Pulmonary artery endothelial cell (primary cell): Measurements from ENCODE around the gene PCNA. TPM values are rescaled to one million over a fixed set of nuclear protein-coding genes. Genes with fewer than 3 reads are reported as not detected.

Source experiments
- DNase-seq: peaks from one replicate; pipeline ENCODE4 v3.0.0-alpha.2; 2011; ENCODE audit warnings: low read depth, low spot score
- total RNA-seq: library from RNA; depleted of rRNA; stranded (reverse); fragments of >200 nt; gene quantifications from 2 replicates; pipeline ENCODE4 v1.2.3, GENCODE V29; 2014

PCNA gene
- total RNA-seq, 1 donor from 2014 or later: 174 TPM

DNA sequence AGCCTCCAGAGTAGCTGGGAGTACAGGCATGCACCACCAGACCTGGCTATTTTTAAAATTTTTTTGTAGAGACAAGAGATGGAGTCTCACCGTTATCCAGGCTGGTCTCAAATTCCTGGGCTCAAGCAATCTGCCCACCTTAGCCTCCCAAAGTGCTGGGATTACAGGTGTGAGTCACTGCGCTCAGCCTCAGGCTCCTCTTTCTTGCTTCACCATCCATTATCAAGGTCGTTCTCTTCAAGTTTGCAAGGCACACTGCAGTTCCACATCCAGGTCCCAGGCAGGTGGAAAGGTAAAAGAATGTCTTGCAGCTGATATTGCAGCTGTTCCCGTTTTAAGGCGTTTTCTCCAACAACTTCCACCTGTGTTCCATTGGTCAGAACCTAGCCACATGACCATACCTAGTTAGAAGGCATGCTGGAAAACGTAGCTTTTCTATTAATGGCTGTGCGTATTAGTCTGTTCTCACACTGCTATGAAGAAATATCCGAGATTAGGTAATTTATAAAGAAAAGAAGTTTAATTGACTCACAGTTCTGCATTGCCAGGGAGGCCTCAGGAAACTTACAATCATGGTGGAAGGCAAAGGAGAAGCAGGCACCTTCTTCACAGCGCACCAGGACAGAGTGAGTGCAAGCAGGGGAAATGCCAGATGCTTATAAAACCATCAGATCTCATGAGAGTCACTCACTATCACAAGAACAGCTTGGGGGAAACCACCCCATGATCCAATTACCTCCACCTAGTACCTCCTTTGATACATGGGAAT, 51.7 kb downstream of the PCNA start:
- DNase-seq: no peak

DNA sequence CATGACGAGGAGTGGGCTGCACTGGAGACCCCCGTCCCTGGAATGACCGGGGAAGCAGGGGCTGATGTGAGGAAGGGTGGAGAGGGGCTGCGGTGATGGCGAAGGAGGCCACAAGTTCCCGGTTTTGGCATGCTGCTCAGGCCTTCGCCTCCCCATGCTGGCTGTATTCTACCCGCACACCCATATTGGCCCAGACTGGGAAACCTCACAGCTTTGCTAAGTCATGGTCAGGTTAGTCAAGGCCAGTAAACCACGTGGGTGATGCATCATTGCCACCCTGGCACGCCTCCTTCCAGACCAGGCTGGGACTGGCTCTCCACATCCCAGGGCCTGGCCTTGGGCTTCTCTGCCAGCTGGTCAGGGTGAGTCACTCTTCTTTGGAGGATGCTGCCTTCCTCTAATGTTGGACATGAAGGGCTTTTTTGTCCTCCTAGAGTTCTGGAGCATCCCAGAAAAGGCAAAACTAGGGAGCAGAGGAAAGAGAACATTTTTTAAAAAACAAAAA, 53.8 kb downstream of the PCNA start:
- peak; percentile 66 for DNase-seq

DNA sequence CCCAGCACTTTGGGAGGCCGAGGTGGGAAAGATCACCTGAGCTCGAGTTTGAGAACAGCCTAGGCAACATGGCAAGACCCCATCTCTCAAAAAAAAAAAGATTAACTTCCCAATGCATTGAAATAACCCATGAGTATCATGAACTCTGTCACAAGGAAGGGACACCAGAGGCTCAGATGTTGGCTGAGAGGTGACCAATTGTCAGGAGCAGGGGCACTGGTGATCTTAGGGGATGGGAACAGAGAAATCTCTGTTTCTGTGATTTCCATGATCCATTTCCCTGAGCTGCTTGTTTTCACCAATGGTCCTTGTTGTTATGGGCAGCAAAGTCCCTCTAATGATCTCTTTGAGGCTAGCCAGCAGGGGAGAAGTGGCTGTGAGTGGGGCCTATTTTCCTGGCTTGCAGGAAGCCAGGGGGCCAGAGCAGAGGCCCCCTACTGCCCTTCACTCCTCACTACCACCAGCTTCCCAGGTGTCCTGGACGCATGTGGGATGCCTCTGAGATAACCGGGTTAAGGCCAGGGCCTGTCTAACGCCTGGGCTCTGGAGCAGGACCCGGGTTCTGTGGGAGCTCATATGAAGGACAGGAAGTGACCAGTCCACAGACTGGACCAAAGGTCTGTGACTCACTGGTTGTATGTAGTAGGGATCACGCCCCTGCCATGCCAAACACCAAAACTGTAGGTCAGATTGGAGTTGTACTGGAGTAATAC, 54.4 kb downstream of the PCNA start:
- DNase-seq: peak; percentile 10

Other genes with a start within 250 kb of the PCNA start
- 11.0 and 13.4 TPM in 2 replicates for gene SLC23A2, start 118.4 kb downstream of the PCNA start, total RNA-seq
- gene TMEM230, start 6.9 kb downstream of the PCNA start, total RNA-seq: 87.4 and 99.6 TPM in 2 replicates
- 34.2 and 58.8 TPM in 2 replicates for gene CDS2, start 7.0 kb upstream of the PCNA start, total RNA-seq
- not detected in 2 replicates for gene PROKR2, start 197.0 kb upstream of the PCNA start, total RNA-seq